PC-3 (cell line): ENCODE measurements around the gene DDX5. TPM values are rescaled to one million over a fixed set of nuclear protein-coding genes. Genes with fewer than 3 reads are reported as not detected.

Experiments used
- ATAC-seq: fragments of 200-7000 bp; cut with Tn5 transposase; 2 replicates; pipeline ENCODE4 v1.9.1; 2020; ENCODE audit warnings: mild to moderate bottlenecking, moderate library complexity
- BruUV-seq: library from RNA; stranded (reverse); fragments of 400-500 nt; replicated peaks from 2 replicates; lab custom pipeline; 2021; lab: Mats Ljungman, UMichigan
- CTCF ChIA-PET: fragments of 300-600 bp; sonication (Branson Sonifier 250); formaldehyde crosslinking; loops from one replicate; lab custom pipeline; 2022; ENCODE audit warnings: antibody characterized with exemption; lab: Charles Lee
- POLR2A ChIA-PET: fragments of 300-600 bp; sonication (Branson Sonifier 250); formaldehyde crosslinking; loops from one replicate; lab custom pipeline; 2022; ENCODE audit warnings: antibody characterized with exemption; ENCODE audit not compliant: unreplicated experiment; lab: Charles Lee
- DNase-seq: peaks from one replicate; pipeline ENCODE4 v3.0.0-alpha.2; 2015
- H2AFZ ChIP-seq: fragments of 300-600 bp; sonication (generic); 2 replicates; pipeline ENCODE4 v1.6.0; 2016; ENCODE audit warnings: antibody characterized with exemption, low read length
- H3F3A ChIP-seq: fragments of 300-600 bp; sonication (generic); one replicate; pipeline ENCODE4 v1.6.0; 2017; ENCODE audit warnings: antibody characterized with exemption, low read length, control low read depth, mild to moderate bottlenecking; ENCODE audit not compliant: unreplicated experiment
- H3K27ac ChIP-seq: fragments of 300-600 bp; sonication (generic); 2 replicates; pipeline ENCODE4 v1.5.1; 2016; ENCODE audit warnings: mild to moderate bottlenecking, low read length
- H3K27me3 ChIP-seq: fragments of 300-600 bp; sonication (generic); 2 replicates; pipeline ENCODE4 v1.6.1; 2016; ENCODE audit warnings: low read length, mixed read lengths
- H3K36me3 ChIP-seq: fragments of 300-600 bp; sonication (generic); 2 replicates; pipeline ENCODE4 v1.6.1; 2016; ENCODE audit warnings: low read depth, mixed run types, low read length, mixed read lengths
- H3K4me1 ChIP-seq: fragments of 300-600 bp; sonication (generic); 2 replicates; pipeline ENCODE4 v1.5.1; 2016; ENCODE audit warnings: low read length; ENCODE audit not compliant: insufficient read depth
- H3K4me2 ChIP-seq: fragments of 300-600 bp; sonication (generic); 2 replicates; pipeline ENCODE4 v1.6.0; 2016; ENCODE audit warnings: low read length
- H3K4me3 ChIP-seq: fragments of 300-600 bp; sonication (generic); 2 replicates; pipeline ENCODE4 v1.5.1; 2016; ENCODE audit warnings: mild to moderate bottlenecking, low read length, mixed read lengths
- H3K79me2 ChIP-seq: fragments of 300-600 bp; sonication (generic); 2 replicates; pipeline ENCODE4 v1.6.1; 2017; ENCODE audit warnings: low read length, mixed read lengths
- H3K9ac ChIP-seq: fragments of 300-600 bp; sonication (generic); 2 replicates; pipeline ENCODE4 v1.6.0; 2016; ENCODE audit warnings: mild to moderate bottlenecking, low read length
- H3K9me2 ChIP-seq: fragments of 300-600 bp; sonication (generic); replicated peaks from 2 replicates; pipeline ENCODE4 v1.6.1; 2016; ENCODE audit warnings: mixed run types, low read length, mixed read lengths
- H3K9me3 ChIP-seq: fragments of 300-600 bp; sonication (generic); 2 replicates; pipeline ENCODE4 v1.6.1; 2016; ENCODE audit warnings: low read length, mixed read lengths
- H4K20me1 ChIP-seq: fragments of 300-600 bp; sonication (generic); 2 replicates; pipeline ENCODE4 v1.6.1; 2016; ENCODE audit warnings: low read length, mixed read lengths
- CTCF ChIP-seq: fragments of 300-600 bp; sonication (generic); conservative IDR thresholded peaks from 2 replicates; pipeline ENCODE4 v1.5.1; 2017; ENCODE audit warnings: antibody characterized with exemption, low read depth, mild to moderate bottlenecking, low read length
- EZH2 ChIP-seq: fragments of 300-600 bp; sonication (generic); IDR thresholded peaks from one replicate; pipeline ENCODE4 v1.6.1; 2017; ENCODE audit warnings: antibody characterized with exemption, mild to moderate bottlenecking, low read length; ENCODE audit not compliant: unreplicated experiment
- EZH2phosphoT487 ChIP-seq: fragments of 300-600 bp; sonication (generic); IDR thresholded peaks from 2 replicates; pipeline ENCODE4 v1.6.1; 2018; ENCODE audit warnings: mild to moderate bottlenecking, antibody characterized with exemption, low read length, borderline replicate concordance
- intact Hi-C: fragments of 100-400 bp; cut with micrococcal nuclease; formaldehyde crosslinking; loops from 2 replicates; pipeline ENCODE4 v1.9.0; 2023
- total RNA-seq: library from RNA; depleted of rRNA; stranded (reverse); fragments of >200 nt; gene quantifications from 2 replicates; pipeline ENCODE4 v1.2.3, GENCODE V29; 2014

DDX5 gene
- total RNA-seq, 1 experiment from 2014 or later = 450 TPM

GRCh38 chr17:64515829-64516228 lies 9.7 kb upstream of the DDX5 start:
- Histone ChIP-seq H3K9me3 (no peaks in the 10 kb centered on the region), H3K4me3 (no peak overlapping the region), H3K27me3 (no peaks in the 10 kb centered on the region), H4K20me1 (no peaks in the 10 kb centered on the region), H3K79me2 (no peaks in the 10 kb centered on the region), H3K36me3 (peaks cover 39% of the 10 kb centered on the region), H3K9ac (no peak overlapping the region), H3K4me1 (no peaks in the 10 kb centered on the region), H3F3A (no peaks in the 10 kb centered on the region), H3K4me2 (no peak overlapping the region), H3K27ac (no peak overlapping the region), H2AFZ (no peak overlapping the region), H3K9me2 (no peaks in the 10 kb centered on the region)
- BruUV-seq = no TSS peak
- intact Hi-C loops = no loop called here
- ChIA-PET POLR2A (no interaction called here), CTCF (no interaction called here)
- no peak for TF ChIP-seq EZH2phosphoT487
- TF ChIP-seq CTCF = no peak
- no peak for DNase-seq
- no peak for ATAC-seq

GRCh38 chr17:64515419-64515818 lies 9.3 kb upstream of the DDX5 start:
- POLR2A ChIA-PET = no interaction called here
- BruUV-seq = no TSS peak

GRCh38 chr17:64509179-64509578 lies 3.1 kb upstream of the DDX5 start:
- Histone ChIP-seq H3K4me1 (peaks cover 11% of the 10 kb centered on the region), H3F3A (no peaks in the 10 kb centered on the region), H3K4me3 (no peak overlapping the region), H3K27me3 (no peaks in the 10 kb centered on the region), H3K9ac (no peak overlapping the region), H3K4me2 (peak overlapping the region; percentile 20; the same call in 1 of the 2 replicates), H3K9me3 (no peaks in the 10 kb centered on the region), H4K20me1 (peaks cover 32% of the 10 kb centered on the region), H3K36me3 (peaks cover 33% of the 10 kb centered on the region), H3K27ac (no peak overlapping the region), H3K9me2 (no peaks in the 10 kb centered on the region), H3K79me2 (peaks cover 59% of the 10 kb centered on the region), H2AFZ (no peak overlapping the region)
- ChIA-PET CTCF (no interaction called here), POLR2A (no interaction called here)
- no peak for ATAC-seq
- BruUV-seq = no TSS peak
- DNase-seq = no peak
- intact Hi-C loops = loop anchor here (5.0 kb wide), 1 partner anchor 138 kb away; no protein-coding TSS in a partner anchor
- TF ChIP-seq EZH2 = no peak
- no peak for TF ChIP-seq EZH2phosphoT487
- TF ChIP-seq CTCF = no peak

More at GRCh38 chr17:64515419-64515818, 9.3 kb upstream of the DDX5 start:
- H3K36me3 ChIP-seq = peaks cover 39% of the 10 kb centered on the region
- intact Hi-C loops = no loop called here
- ATAC-seq (no peak), DNase-seq (no peak)
- no peaks in the 10 kb centered on the region for H3K4me1 ChIP-seq
- no peak overlapping the region for H3K27ac ChIP-seq
- H2AFZ ChIP-seq = no peak overlapping the region
- TF ChIP-seq CTCF (no peak), EZH2phosphoT487 (no peak), EZH2 (no peak)
- peaks cover 2% of the 10 kb centered on the region; the same call in 1 of the 2 replicates for H3K79me2 ChIP-seq
- H3K27me3 ChIP-seq = no peaks in the 10 kb centered on the region
- H3K9me3 ChIP-seq = no peaks in the 10 kb centered on the region
- no peaks in the 10 kb centered on the region for H4K20me1 ChIP-seq
- no peak overlapping the region for H3K4me2 ChIP-seq
- H3K9ac ChIP-seq = no peak overlapping the region
- no peak overlapping the region for H3K4me3 ChIP-seq
- H3F3A ChIP-seq = no peaks in the 10 kb centered on the region
- CTCF ChIA-PET = no interaction called here
- H3K9me2 ChIP-seq = no peaks in the 10 kb centered on the region
